Fibroblast of lung (primary cell): Measurements from ENCODE around the gene TRAPPC14. TPM values are rescaled to one million over a fixed set of nuclear protein-coding genes. Genes with fewer than 3 reads are reported as not detected.

Source experiments
- DNase-seq, 2 donors: peaks; one replicate each; pipeline versions ENCODE4 v3.0.0 to v3.0.0-alpha.2; 2010; ENCODE audit warnings: low read depth in 2 of 2
- H2AFZ ChIP-seq: 2 replicates; pipeline ENCODE4 v1.5.1; 2012; ENCODE audit warnings: low read length, control low read depth, inconsistent platforms
- H3K27ac ChIP-seq: 2 replicates; pipeline ENCODE4 v1.5.1; 2011; ENCODE audit warnings: low read length, control low read depth; ENCODE audit not compliant: insufficient read depth
- H3K27me3 ChIP-seq: 2 replicates; pipeline ENCODE4 v1.5.1; 2011; ENCODE audit warnings: mild to moderate bottlenecking, low read length; ENCODE audit not compliant: control insufficient read depth, insufficient read depth
- H3K36me3 ChIP-seq: 2 replicates; pipeline ENCODE4 v1.5.1; 2011; ENCODE audit warnings: low read length; ENCODE audit not compliant: control insufficient read depth, insufficient read depth
- H3K4me1 ChIP-seq: 2 replicates; pipeline ENCODE4 v1.5.1; 2011; ENCODE audit warnings: low read length; ENCODE audit not compliant: control insufficient read depth, insufficient read depth; ENCODE audit errors: extremely low read depth
- H3K4me2 ChIP-seq: 2 replicates; pipeline ENCODE4 v1.5.1; 2011; ENCODE audit warnings: low read length, control low read depth; ENCODE audit not compliant: insufficient read depth; ENCODE audit errors: extremely low read depth
- H3K4me3 ChIP-seq, 4 experiments: fragments of 200-600 bp in 1 of 4; sonication (generic) in 1 of 4; replicated peaks in 1 of 4; 2 replicates each; pipeline ENCODE4 v1.5.1; 2011 to 2016; ENCODE audit warnings: low read length in 4 of 4, low read depth in 3 of 4, mild to moderate bottlenecking in 3 of 4, control low read depth in 2 of 4, inconsistent platforms in 1 of 4, mixed read lengths in 1 of 4; ENCODE audit not compliant: insufficient read depth in 1 of 4; ENCODE audit errors: control extremely low read depth in 1 of 4
- H3K79me2 ChIP-seq: 2 replicates; pipeline ENCODE4 v1.5.1; 2012; ENCODE audit warnings: mild to moderate bottlenecking, low read length, inconsistent platforms; ENCODE audit not compliant: control insufficient read depth, insufficient read depth
- H3K9ac ChIP-seq: 2 replicates; pipeline ENCODE4 v1.5.1; 2011; ENCODE audit warnings: mild to moderate bottlenecking, low read length, control low read depth; ENCODE audit not compliant: insufficient read depth
- H3K9me3 ChIP-seq: 2 replicates; pipeline ENCODE4 v1.5.1; 2012; ENCODE audit warnings: low read depth, low read length; ENCODE audit not compliant: control insufficient read depth, insufficient read depth
- H4K20me1 ChIP-seq: 2 replicates; pipeline ENCODE4 v1.5.1; 2011; ENCODE audit warnings: low read length; ENCODE audit not compliant: control insufficient read depth, insufficient read depth; ENCODE audit errors: extremely low read depth
- CTCF ChIP-seq, 2 donors: IDR thresholded peaks in 1 of 2; conservative IDR thresholded peaks in 1 of 2; 1 replicate in 1 of 2; 2 replicates in 1 of 2; pipeline ENCODE4 v1.5.1; 2011 to 2012; ENCODE audit warnings: low read length in 2 of 2, control low read depth in 1 of 2, inconsistent platforms in 1 of 2, low read depth in 1 of 2, mild to moderate bottlenecking in 1 of 2
- EZH2 ChIP-seq: IDR thresholded peaks from 2 replicates; pipeline ENCODE4 v1.5.1; 2012; ENCODE audit warnings: low read length, control low read depth, mild to moderate bottlenecking; ENCODE audit errors: missing control alignments
- polyA plus RNA-seq, 2 donors: library from polyadenylated mRNA; depleted of rRNA in 1 of 2; stranded (reverse) in 1 of 2; unstranded in 1 of 2; fragments of >200 nt; gene quantifications; 2 replicates each; pipeline ENCODE4 v1.2.1, GENCODE V29; 2011 to 2012; ENCODE audit warnings: missing spikeins in 1 of 2
- total RNA-seq: library from RNA; depleted of rRNA; stranded (reverse); fragments of >200 nt; gene quantifications from 2 replicates; pipeline ENCODE4 v1.2.1, GENCODE V29; 2014

Gene TRAPPC14
- total and polyA plus RNA-seq, 2 donors (not counting 1 experiment from before 2014, with no cell fraction given), result 1.9 to 5.9 TPM

GRCh38 chr7:100169147-100169850 lies 10.8 kb upstream of the TRAPPC14 start:
- H3K79me2 ChIP-seq, result no peaks in the 10 kb centered on the region
- DNase-seq, result no peak
- H3K9ac ChIP-seq, result no peak overlapping the region
- no peaks in the 10 kb centered on the region for H3K27me3 ChIP-seq
- TF ChIP-seq CTCF (conservative IDR thresholded peaks at IDR 0.05 in 1 of 2, IDR thresholded peaks at IDR 0.05 in 1 of 2; ENCODE audit: low read depth in 1 of 2, low read length in 2 of 2) (no peak), EZH2 (no peak)
- H3K36me3 ChIP-seq, result no peaks in the 10 kb centered on the region
- no peaks in the 10 kb centered on the region for H3K9me3 ChIP-seq
- H3K4me3 ChIP-seq, result no peak overlapping the region
- no peak overlapping the region for H3K27ac ChIP-seq
- H2AFZ ChIP-seq, result no peak overlapping the region
- H3K4me1 ChIP-seq, result peaks cover 4% of the 10 kb centered on the region
- no peak overlapping the region for H3K4me2 ChIP-seq
- no peaks in the 10 kb centered on the region for H4K20me1 ChIP-seq

GRCh38 chr7:100167912-100168323 lies 9.4 kb upstream of the TRAPPC14 start:
- no peaks in the 10 kb centered on the region for H3K36me3 ChIP-seq
- H3K9ac ChIP-seq, result no peak overlapping the region
- no peak for TF ChIP-seq CTCF (conservative IDR thresholded peaks at IDR 0.05 in 1 of 2, IDR thresholded peaks at IDR 0.05 in 1 of 2; ENCODE audit: low read depth in 1 of 2, low read length in 2 of 2)
- peak in 1 of 2 donors; percentile 30 for DNase-seq
- H3K27ac ChIP-seq, result no peak overlapping the region
- H3K4me3 ChIP-seq, result peak overlapping the region; percentile 56 to 71 (median 64)
- H3K79me2 ChIP-seq, result no peaks in the 10 kb centered on the region
- peak overlapping the region; percentile 95 for H2AFZ ChIP-seq
- H3K4me2 ChIP-seq, result peak overlapping the region; percentile 67
- no peaks in the 10 kb centered on the region for H4K20me1 ChIP-seq
- H3K27me3 ChIP-seq, result no peaks in the 10 kb centered on the region
- peaks cover 4% of the 10 kb centered on the region for H3K4me1 ChIP-seq
- H3K9me3 ChIP-seq, result no peaks in the 10 kb centered on the region

GRCh38 chr7:100166970-100167911 lies 8.7 kb upstream of the TRAPPC14 start:
- Histone ChIP-seq H3K36me3 (no peaks in the 10 kb centered on the region), H3K27me3 (no peaks in the 10 kb centered on the region), H3K9me3 (no peaks in the 10 kb centered on the region), H3K27ac (no peak overlapping the region), H3K9ac (no peak overlapping the region), H2AFZ (peak overlapping the region; percentile 95), H4K20me1 (no peaks in the 10 kb centered on the region), H3K79me2 (no peaks in the 10 kb centered on the region), H3K4me3 (peak overlapping the region in 3 of 4 experiments; percentile 63 to 71 (median 65)), H3K4me2 (peak overlapping the region; percentile 67), H3K4me1 (peaks cover 4% of the 10 kb centered on the region)
- no peak for TF ChIP-seq CTCF (conservative IDR thresholded peaks at IDR 0.05 in 1 of 2, IDR thresholded peaks at IDR 0.05 in 1 of 2; ENCODE audit: low read depth in 1 of 2, low read length in 2 of 2)
- DNase-seq, result no peak
